Neural cell (in vitro differentiated cells): Measurements from ENCODE around the gene NTF4. TPM values are rescaled to one million over a fixed set of nuclear protein-coding genes. Genes with fewer than 3 reads are reported as not detected.

Experiments
- H2AFZ ChIP-seq: fragments of 200-600, 300-800 bp; sonication (generic), shearing (Covaris generic); 2 replicates; pipeline ENCODE4 v1.6.0; 2014; ENCODE audit warnings: low read depth, mild to moderate bottlenecking, antibody characterized with exemption, low read length, moderate library complexity
- H3F3A ChIP-seq: fragments of 200-600 bp; shearing (Covaris generic); 2 replicates; pipeline ENCODE4 v1.6.1; 2016; ENCODE audit warnings: mild to moderate bottlenecking, moderate library complexity, mixed read lengths, antibody characterized with exemption, low read length; ENCODE audit not compliant: insufficient read depth, poor library complexity, severe bottlenecking
- H3K27ac ChIP-seq: fragments of 200-600, 300-800 bp; sonication (generic), shearing (Covaris generic); 2 replicates; pipeline ENCODE4 v1.5.1; 2014; ENCODE audit warnings: mild to moderate bottlenecking, low read length, moderate library complexity
- H3K27me3 ChIP-seq: fragments of 300-800, 200-600 bp; sonication (generic), shearing (Covaris generic); 2 replicates; pipeline ENCODE4 v1.6.0; 2014; ENCODE audit warnings: mild to moderate bottlenecking, low read depth, low read length, moderate library complexity; ENCODE audit not compliant: insufficient read depth
- H3K36me3 ChIP-seq: fragments of 300-800, 200-600 bp; sonication (generic), shearing (Covaris generic); 2 replicates; pipeline ENCODE4 v1.5.1; 2014; ENCODE audit warnings: mild to moderate bottlenecking, antibody characterized with exemption, low read length, moderate library complexity; ENCODE audit not compliant: insufficient read depth
- H3K4me2 ChIP-seq: fragments of 300-800, 200-600 bp; sonication (generic), shearing (Covaris generic); 2 replicates; pipeline ENCODE4 v1.6.0; 2014; ENCODE audit warnings: mild to moderate bottlenecking, low read length
- H3K4me3 ChIP-seq: fragments of 300-800, 200-600 bp; sonication (generic), shearing (Covaris generic); 2 replicates; pipeline ENCODE4 v1.5.1; 2014; ENCODE audit warnings: mild to moderate bottlenecking, low read length, moderate library complexity
- H3K79me2 ChIP-seq: fragments of 200-600 bp; shearing (Covaris generic); replicated peaks from 2 replicates; pipeline ENCODE4 v1.6.0; 2014; ENCODE audit warnings: mild to moderate bottlenecking, low read length, moderate library complexity; ENCODE audit not compliant: insufficient read depth
- H3K9ac ChIP-seq: fragments of 300-800, 200-600 bp; sonication (generic), shearing (Covaris generic); 2 replicates; pipeline ENCODE4 v1.6.1; 2016; ENCODE audit warnings: mild to moderate bottlenecking, low read length, mixed read lengths
- H3K9me2 ChIP-seq: fragments of 200-600 bp; shearing (Covaris generic); 2 replicates; pipeline ENCODE4 v1.6.1; 2016; ENCODE audit warnings: mild to moderate bottlenecking, low read length, mixed read lengths; ENCODE audit not compliant: insufficient read depth
- H3K9me3 ChIP-seq: fragments of 200-600, 300-800 bp; sonication (generic), shearing (Covaris generic); 2 replicates; pipeline ENCODE4 v1.6.1; 2016; ENCODE audit warnings: mild to moderate bottlenecking, mixed run types, low read length, moderate library complexity, mixed read lengths
- H4K20me1 ChIP-seq: fragments of 200-600 bp; shearing (Covaris generic); 2 replicates; pipeline ENCODE4 v1.6.1; 2016; ENCODE audit warnings: mild to moderate bottlenecking, mixed run types; ENCODE audit not compliant: insufficient read depth
- EP300 ChIP-seq: fragments of 450-650 bp; conservative IDR thresholded peaks from 2 replicates; pipeline ENCODE4 v1.6.1; 2014; ENCODE audit warnings: antibody characterized with exemption, mild to moderate bottlenecking, moderate library complexity; ENCODE audit not compliant: poor library complexity, severe bottlenecking
- EZH2 ChIP-seq: fragments of 200-600, 300-800 bp; shearing (Covaris generic), sonication (generic); IDR thresholded peaks from 2 replicates; pipeline ENCODE4 v1.6.1; 2014; ENCODE audit warnings: antibody characterized with exemption, low read length, borderline replicate concordance, mild to moderate bottlenecking; ENCODE audit not compliant: insufficient read depth, poor library complexity, severe bottlenecking
- MXI1 ChIP-seq: fragments of 450-650 bp; conservative IDR thresholded peaks from 2 replicates; pipeline ENCODE4 v1.6.1; 2014; ENCODE audit warnings: antibody characterized with exemption, mild to moderate bottlenecking; ENCODE audit not compliant: poor library complexity, severe bottlenecking
- POLR2AphosphoS5 ChIP-seq: IDR thresholded peaks from 2 replicates; pipeline ENCODE4 v1.6.1; 2012
- RAD21 ChIP-seq: fragments of 450-650 bp; conservative IDR thresholded peaks from 2 replicates; pipeline ENCODE4 v1.6.1; 2014; ENCODE audit warnings: antibody characterized with exemption, mild to moderate bottlenecking, moderate library complexity
- SMC3 ChIP-seq: fragments of 450-650 bp; conservative IDR thresholded peaks from 2 replicates; pipeline ENCODE4 v1.6.1; 2014; ENCODE audit warnings: antibody characterized with exemption, mild to moderate bottlenecking, moderate library complexity; ENCODE audit not compliant: poor library complexity
- TAF1 ChIP-seq: IDR thresholded peaks from 2 replicates; pipeline ENCODE4 v1.6.1; 2012; ENCODE audit warnings: low read depth
- polyA plus RNA-seq: library from polyadenylated mRNA; depleted of rRNA; stranded (reverse); fragments of >200 nt; gene quantifications from 2 replicates; pipeline ENCODE4 v1.2.3, GENCODE V29; 2014
- TF ChIP-seq, protein P1 (sequence below): IDR thresholded peaks from 2 replicates; pipeline ENCODE4 v1.6.1; 2012; ENCODE audit warnings: borderline replicate concordance
- TF ChIP-seq, protein P2 (sequence below): fragments of 450-650 bp; IDR thresholded peaks from 2 replicates; pipeline ENCODE4 v1.5.1; 2014; ENCODE audit warnings: antibody characterized with exemption, mild to moderate bottlenecking, moderate library complexity; ENCODE audit not compliant: poor library complexity, severe bottlenecking

NTF4 gene
- polyA plus RNA-seq, 1 donor from 2014 or later: not detected

DNA sequence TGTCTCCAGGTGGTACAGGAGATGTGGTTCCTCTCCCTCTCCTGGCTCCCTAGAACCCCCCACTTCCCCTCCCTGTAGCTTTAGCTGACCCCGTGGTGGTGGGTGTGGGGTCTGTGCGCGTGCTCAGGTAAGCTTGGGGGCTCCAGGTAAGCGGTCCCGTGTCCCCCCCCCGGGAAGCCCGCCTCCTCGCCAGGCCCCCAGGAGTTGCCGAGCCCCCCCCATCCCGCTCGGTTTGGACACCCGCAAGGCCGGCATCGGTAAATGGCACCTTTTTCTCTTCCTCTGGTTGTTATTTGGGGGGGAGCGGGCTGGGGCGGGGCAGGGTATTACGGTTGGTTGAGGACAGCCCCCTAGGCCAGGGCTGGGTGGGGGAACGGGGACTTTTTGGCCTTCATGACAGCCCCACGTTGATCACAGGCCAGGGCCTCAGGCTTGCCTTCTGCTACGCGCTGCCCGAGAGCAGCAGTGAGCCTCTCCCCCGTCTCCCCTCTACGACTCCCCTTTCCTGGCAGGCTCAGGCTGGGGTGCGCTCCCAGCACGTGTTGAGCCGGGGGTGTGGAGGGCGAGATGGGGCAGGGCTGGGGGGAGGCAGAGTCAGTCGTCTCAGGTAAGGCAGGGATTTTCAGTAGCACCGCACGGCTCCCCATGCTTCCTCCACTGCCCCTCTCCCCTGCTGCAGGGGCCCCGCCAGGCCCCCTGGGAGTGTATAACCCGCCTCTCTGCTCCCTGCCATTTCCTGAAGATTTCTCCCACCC lies 38.9 kb upstream of the NTF4 start:
- Histone ChIP-seq H3K79me2 (no peaks in the 10 kb centered on the region), H3K27me3 (no peaks in the 10 kb centered on the region), H3K27ac (no peak overlapping the region), H3K9ac (no peak overlapping the region), H3K36me3 (no peaks in the 10 kb centered on the region), H2AFZ (no peak overlapping the region), H3K9me3 (no peaks in the 10 kb centered on the region), H3K4me3 (no peak overlapping the region), H4K20me1 (peaks cover 3% of the 10 kb centered on the region), H3K9me2 (no peaks in the 10 kb centered on the region), H3F3A (no peaks in the 10 kb centered on the region), H3K4me2 (no peak overlapping the region)
- TF ChIP-seq, protein P1, sequence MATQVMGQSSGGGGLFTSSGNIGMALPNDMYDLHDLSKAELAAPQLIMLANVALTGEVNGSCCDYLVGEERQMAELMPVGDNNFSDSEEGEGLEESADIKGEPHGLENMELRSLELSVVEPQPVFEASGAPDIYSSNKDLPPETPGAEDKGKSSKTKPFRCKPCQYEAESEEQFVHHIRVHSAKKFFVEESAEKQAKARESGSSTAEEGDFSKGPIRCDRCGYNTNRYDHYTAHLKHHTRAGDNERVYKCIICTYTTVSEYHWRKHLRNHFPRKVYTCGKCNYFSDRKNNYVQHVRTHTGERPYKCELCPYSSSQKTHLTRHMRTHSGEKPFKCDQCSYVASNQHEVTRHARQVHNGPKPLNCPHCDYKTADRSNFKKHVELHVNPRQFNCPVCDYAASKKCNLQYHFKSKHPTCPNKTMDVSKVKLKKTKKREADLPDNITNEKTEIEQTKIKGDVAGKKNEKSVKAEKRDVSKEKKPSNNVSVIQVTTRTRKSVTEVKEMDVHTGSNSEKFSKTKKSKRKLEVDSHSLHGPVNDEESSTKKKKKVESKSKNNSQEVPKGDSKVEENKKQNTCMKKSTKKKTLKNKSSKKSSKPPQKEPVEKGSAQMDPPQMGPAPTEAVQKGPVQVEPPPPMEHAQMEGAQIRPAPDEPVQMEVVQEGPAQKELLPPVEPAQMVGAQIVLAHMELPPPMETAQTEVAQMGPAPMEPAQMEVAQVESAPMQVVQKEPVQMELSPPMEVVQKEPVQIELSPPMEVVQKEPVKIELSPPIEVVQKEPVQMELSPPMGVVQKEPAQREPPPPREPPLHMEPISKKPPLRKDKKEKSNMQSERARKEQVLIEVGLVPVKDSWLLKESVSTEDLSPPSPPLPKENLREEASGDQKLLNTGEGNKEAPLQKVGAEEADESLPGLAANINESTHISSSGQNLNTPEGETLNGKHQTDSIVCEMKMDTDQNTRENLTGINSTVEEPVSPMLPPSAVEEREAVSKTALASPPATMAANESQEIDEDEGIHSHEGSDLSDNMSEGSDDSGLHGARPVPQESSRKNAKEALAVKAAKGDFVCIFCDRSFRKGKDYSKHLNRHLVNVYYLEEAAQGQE: no peak
- TF ChIP-seq TAF1 (no peak), SMC3 (no peak), POLR2AphosphoS5 (no peak), EZH2 (no peak), RAD21 (no peak)
- TF ChIP-seq, protein P2, sequence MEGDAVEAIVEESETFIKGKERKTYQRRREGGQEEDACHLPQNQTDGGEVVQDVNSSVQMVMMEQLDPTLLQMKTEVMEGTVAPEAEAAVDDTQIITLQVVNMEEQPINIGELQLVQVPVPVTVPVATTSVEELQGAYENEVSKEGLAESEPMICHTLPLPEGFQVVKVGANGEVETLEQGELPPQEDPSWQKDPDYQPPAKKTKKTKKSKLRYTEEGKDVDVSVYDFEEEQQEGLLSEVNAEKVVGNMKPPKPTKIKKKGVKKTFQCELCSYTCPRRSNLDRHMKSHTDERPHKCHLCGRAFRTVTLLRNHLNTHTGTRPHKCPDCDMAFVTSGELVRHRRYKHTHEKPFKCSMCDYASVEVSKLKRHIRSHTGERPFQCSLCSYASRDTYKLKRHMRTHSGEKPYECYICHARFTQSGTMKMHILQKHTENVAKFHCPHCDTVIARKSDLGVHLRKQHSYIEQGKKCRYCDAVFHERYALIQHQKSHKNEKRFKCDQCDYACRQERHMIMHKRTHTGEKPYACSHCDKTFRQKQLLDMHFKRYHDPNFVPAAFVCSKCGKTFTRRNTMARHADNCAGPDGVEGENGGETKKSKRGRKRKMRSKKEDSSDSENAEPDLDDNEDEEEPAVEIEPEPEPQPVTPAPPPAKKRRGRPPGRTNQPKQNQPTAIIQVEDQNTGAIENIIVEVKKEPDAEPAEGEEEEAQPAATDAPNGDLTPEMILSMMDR: no peak

DNA sequence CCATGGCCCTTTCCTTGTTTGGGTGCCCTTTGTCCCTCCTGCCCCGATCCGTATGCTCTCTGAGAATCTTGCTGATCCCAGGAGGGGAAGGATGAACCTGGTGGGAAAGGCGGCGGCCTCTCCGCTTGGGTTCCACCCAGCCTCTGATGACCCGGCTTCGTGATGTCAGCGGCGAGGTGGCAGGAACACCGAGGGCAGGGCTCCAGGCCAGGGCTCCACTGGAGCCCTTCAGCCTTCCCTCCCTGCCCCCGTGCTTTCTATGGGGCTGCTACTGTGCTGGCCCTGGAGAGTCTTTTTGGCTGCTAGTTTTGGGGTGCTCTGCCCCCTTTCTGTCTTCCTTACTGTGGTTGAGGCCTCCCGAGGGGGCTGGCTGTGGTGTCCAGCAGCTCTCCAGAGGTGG lies 37.7 kb upstream of the NTF4 start:
- no peaks in the 10 kb centered on the region for H3K9me2 ChIP-seq
- no peak overlapping the region for H3K4me2 ChIP-seq
- H3K4me3 ChIP-seq: no peak overlapping the region
- H2AFZ ChIP-seq: no peak overlapping the region
- H3F3A ChIP-seq: no peaks in the 10 kb centered on the region
- no peak overlapping the region for H3K9ac ChIP-seq
- peaks cover 3% of the 10 kb centered on the region for H4K20me1 ChIP-seq
- no peaks in the 10 kb centered on the region for H3K27me3 ChIP-seq
- no peak for TF ChIP-seq SMC3
- no peak for TF ChIP-seq EZH2
- no peak for TF ChIP-seq TAF1
- no peak for TF ChIP-seq POLR2AphosphoS5
- TF ChIP-seq EP300: no peak
- TF ChIP-seq RAD21: no peak
- TF ChIP-seq, protein P2: no peak
- no peak for TF ChIP-seq MXI1
- TF ChIP-seq, protein P1: no peak
- H3K27ac ChIP-seq: no peak overlapping the region
- no peaks in the 10 kb centered on the region for H3K9me3 ChIP-seq
- H3K36me3 ChIP-seq: no peaks in the 10 kb centered on the region
- no peaks in the 10 kb centered on the region for H3K79me2 ChIP-seq
